Renal cortical epithelial cell (primary cell): Measurements from ENCODE around the gene PTPN12. TPM values are rescaled to one million over a fixed set of nuclear protein-coding genes. Genes with fewer than 3 reads are reported as not detected.
A peak's percentile ranks its signal among the peaks of the same experiment; 100 is the strongest.
"Not testable (repeated sequence)": the region's sequence is repeated elsewhere in the genome, so short reads cannot be mapped to it uniquely, and the experiment has no call there.

Experiments
- DNase-seq: peaks from one replicate; pipeline ENCODE4 v3.0.0-alpha.2; 2011; ENCODE audit warnings: low read depth
- total RNA-seq: library from RNA; depleted of rRNA; stranded (reverse); fragments of >200 nt; gene quantifications from 2 replicates; pipeline ENCODE4 v1.2.3, GENCODE V29; 2014

PTPN12 gene
- total RNA-seq, result 40.5 and 105 TPM in 2 replicates

- DNase-seq, result no peak
Measured at GRCh38 chr7:77537136-77537777, at the start of gene PTPN12. TSS of gene PTPN12 (plus strand) at chr7:77537295. CDS start at chr7:77537547, 252 bp downstream.

DNA sequence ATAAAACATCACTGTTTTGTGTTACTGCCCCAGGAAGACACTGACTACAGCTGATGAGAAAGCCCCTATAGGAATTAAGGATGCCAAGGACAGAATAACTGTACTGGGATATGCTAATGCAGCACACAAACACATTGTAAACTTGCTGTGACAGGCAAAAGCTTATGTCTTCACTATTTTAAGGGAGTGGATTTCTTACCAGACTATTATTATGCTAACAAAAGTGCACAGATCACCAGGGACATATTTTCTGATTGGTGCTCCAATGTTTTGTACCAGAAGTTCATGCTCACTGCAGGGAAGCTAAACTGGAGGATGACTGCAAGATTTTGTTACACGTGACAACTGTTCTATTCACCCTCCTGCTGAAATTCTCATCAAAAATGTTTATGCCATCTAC lies 48.1 kb upstream of the PTPN12 start:
- no peak for DNase-seq

GRCh38 chr7:77497079-77497478 lies 40.0 kb upstream of the PTPN12 start:
- DNase-seq, result no peak

- DNase-seq, result no peak
Measured at GRCh38 chr7:77498659-77499379, 38.3 kb upstream of the PTPN12 start.

DNA sequence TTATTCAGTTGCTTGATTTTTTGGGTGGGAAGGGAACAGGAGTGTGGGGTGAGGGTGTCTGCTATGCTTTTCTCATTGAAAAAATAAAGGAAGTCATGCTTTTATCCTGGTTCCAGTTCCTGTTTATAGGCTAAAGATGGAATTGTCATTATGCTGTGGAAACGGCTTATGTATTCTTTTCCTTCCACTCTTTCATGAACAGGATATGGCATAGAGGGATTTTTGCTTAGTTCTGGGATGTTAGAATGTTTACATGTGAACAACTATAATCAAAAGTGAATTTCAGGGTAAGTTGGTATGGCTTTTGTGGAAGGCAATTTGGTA lies 35.9 kb upstream of the PTPN12 start:
- no peak for DNase-seq

DNA sequence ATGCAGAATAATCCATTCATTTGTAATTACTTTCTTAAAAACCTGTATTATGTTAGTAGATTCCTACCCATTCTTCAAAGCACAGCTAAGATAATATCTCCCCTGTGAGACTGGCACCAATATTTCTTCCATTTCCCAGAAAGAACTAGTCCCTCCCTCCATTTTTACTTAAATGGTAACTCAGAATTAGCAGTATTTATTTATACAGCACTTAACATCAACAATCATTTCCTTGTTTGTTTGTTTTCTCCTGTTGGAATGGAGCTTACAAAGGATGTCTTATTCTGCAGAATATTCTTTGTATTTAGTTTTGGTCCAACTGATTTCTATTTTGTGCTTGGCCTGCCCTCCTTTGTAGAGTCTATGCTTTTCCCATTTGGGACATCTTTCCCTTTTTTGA lies 32.1 kb upstream of the PTPN12 start:
- no peak for DNase-seq

DNA sequence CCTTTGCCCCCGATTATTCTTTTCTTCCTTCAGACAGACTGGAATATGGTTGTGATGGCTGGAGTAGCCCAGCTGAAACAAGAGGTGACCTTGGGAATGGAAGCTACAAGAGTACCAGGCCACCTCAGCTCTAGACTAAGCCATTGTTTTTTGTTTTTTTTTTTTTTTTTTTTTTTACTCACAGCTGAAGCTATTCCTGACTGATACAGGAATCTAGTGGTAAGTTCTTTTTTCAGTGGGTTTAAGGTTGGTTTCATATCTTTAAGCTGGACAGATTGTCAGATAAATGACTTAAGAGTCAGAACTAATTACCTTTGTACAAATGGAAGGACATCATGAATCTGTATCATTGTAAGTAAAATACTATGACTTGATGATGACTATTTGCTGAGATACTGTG lies 30.2 kb upstream of the PTPN12 start:
- DNase-seq, result no peak

- not testable (repeated sequence) for DNase-seq
Measured at GRCh38 chr7:77513002-77513670, 24.0 kb upstream of the PTPN12 start.

GRCh38 chr7:77516085-77516484 lies 21.0 kb upstream of the PTPN12 start:
- no peak for DNase-seq

GRCh38 chr7:77520261-77520660 lies 16.8 kb upstream of the PTPN12 start:
- DNase-seq, result no peak

DNA sequence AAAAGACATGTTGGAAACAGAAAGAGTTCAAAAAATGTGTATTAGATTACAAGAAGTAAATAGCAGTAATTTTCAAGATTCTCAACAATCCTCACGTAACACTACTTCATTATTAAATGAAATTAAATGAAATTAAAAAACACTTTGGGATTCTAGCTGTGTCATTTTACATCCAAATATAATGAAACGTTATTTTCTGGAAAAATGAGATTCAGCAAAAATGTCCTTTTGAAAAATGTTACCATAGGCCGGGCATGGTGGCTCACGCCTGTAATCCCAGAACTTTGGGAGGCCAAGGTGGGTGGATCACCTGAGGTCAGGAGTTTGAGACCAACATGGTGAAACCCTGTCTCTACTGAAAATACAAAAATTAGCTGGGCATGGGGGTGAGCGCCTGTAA lies 15.6 kb upstream of the PTPN12 start:
- not testable (repeated sequence) for DNase-seq

GRCh38 chr7:77524731-77525130 lies 12.4 kb upstream of the PTPN12 start:
- DNase-seq, result no peak

DNA sequence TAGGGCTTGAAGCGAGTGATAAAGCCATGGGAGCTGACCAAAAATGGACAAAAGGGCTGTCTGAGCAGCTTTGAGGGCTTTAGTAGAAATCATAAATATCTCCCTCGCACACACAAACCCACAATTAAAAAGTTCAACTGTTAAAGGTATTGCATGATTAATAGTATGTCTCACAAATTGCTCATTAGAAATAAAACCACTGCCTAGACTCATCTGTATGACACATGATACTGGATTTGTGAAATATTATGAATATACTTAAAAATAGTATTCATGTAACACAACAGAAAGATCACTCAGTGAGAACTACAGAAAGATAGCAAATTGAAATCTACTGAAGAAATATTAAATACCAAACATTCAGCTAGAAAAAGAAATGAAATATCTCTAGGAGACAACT lies 11.9 kb upstream of the PTPN12 start:
- DNase-seq, result no peak

DNA sequence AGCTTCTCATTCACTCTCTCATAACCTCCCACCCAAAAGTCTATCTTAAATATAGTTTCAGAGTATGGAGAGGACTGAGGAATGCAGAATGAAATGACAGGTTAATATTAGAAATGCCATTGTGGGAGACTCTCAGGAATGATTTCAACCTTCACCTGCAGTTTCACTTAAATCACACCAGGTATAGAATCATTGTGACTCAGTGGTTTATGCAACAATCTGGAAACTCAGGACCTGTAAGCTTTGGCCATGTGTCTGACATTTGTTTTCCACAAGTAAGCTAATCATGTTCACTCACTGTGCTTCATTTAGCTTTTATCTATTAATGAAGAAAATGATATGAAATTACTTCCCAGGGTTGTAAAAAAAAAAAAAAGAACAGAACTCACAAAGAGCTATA lies 8.7 kb upstream of the PTPN12 start:
- DNase-seq, result peak; percentile 49

DNA sequence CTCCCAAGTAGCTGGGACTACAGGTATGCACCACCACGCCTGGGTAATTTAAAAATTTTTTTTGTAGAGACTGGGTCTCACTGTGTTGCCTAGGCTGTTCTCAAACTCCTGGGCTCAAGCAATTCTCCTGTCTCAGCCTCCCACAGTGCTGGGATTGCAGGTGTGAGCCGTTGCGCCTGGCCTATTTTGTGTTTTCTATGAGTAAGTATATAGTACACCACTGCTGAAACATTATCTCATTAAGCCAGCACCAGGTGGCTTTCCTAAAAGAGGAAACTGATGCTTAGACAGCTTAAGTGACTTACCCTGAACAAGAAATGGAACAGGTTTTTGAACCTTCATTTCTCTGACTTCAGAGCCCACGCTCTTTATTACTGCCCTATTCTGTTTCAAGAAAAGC lies 7.8 kb upstream of the PTPN12 start:
- no peak for DNase-seq

DNA sequence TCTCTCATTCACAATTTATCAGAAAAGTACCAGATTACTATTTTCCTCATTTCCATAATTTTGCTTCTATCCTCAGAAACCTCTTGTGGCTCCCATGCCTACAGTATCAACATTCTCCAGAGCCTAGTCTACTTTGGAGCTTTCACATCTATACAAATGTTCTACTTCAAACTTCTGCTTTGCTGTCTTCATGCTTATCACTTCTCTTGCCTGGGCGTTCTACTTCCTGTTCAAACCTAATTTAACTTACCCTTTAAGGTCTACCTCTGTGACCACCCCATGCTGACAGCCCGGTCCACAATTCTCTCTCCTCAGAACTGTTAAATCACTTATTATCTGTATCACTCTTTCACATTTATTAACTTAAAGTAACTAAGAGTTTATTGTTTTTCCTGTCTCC lies 6.1 kb upstream of the PTPN12 start:
- DNase-seq, result no peak

GRCh38 chr7:77532247-77532646 lies 4.8 kb upstream of the PTPN12 start:
- no peak for DNase-seq

- not testable (repeated sequence) for DNase-seq
Measured at GRCh38 chr7:77532732-77533131, 4.4 kb upstream of the PTPN12 start.

DNA sequence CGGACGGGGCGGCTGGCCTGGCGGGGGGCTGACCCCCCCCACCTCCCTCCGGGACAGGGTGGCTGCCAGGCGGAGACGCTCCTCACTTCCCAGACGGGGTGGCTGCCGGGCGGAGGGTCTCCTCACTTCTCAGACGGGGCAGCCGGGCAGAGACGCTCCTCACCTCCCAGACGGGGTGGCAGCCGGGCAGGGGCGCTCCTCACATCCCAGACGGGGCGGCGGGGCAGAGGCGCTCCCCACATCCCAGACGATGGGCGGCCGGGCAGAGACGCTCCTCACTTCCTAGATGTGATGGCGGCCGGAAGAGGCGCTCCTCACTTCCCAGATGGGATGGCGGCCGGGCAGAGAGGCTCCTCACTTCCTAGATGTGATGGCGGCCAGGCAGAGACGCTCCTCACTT lies 3.0 kb upstream of the PTPN12 start:
- DNase-seq, result not testable (repeated sequence)

GRCh38 chr7:77536017-77536412 lies 1.1 kb upstream of the PTPN12 start:
- DNase-seq, result no peak

GRCh38 chr7:77536413-77537135 lies 521 bp upstream of the PTPN12 start:
- DNase-seq, result peak; percentile 90

DNA sequence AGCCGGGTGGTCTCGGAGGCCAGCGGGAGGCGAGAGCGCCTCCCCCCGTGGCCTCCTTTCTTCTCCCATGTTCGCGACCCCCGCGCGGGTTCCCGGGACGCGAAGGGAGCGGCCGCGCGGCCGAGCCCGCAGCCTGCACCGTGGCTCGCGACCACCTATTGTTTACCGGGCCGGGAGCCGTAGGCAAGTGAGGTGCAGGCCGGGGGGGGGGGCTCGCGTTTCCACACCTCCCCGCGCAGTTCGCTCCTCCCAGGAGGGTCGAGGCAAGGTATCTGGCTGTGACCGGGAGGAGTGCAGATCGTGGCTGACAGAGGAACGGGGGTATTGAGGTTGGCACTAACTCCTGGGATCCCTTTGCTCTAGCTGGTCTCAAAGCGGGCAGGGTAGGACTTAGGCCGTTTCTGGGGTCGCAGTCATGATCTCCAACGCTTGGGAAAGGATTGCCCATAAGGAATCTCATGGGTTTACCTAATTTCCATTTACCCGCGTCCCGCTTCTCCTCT lies 734 bp downstream of the PTPN12 start:
- no peak for DNase-seq
